GM12878 (cell line): ENCODE results near the gene HOXB1. TPM values are rescaled to one million over a fixed set of nuclear protein-coding genes. Genes with fewer than 3 reads are reported as not detected.

Experiments
- BCL11A ChIP-seq: IDR thresholded peaks from 2 replicates; pipeline ENCODE4 v1.6.1; 2011; ENCODE audit warnings: low read depth, low read length
- BHLHE40 ChIP-seq, 2 experiments: fragments of 450-650 bp in 1 of 2; IDR thresholded peaks; 2 replicates each; pipeline ENCODE4 v1.6.1; 2011 to 2017; ENCODE audit warnings: low read depth in 2 of 2, borderline replicate concordance in 1 of 2, improper control_type of control experiment in 1 of 2, low read length in 1 of 2, mild to moderate bottlenecking in 1 of 2
- CEBPZ ChIP-seq: fragments of 150-350 bp; IDR thresholded peaks from 2 replicates; pipeline ENCODE4 v1.6.1; 2016; ENCODE audit warnings: low read depth, low read length
- DPF2 ChIP-seq: fragments of 450-650 bp; IDR thresholded peaks from 2 replicates; pipeline ENCODE4 v1.6.1; 2017; ENCODE audit warnings: mild to moderate bottlenecking
- FOXK2 ChIP-seq: fragments of 450-650 bp; IDR thresholded peaks from 2 replicates; pipeline ENCODE4 v1.6.1; 2017; ENCODE audit warnings: mild to moderate bottlenecking, moderate library complexity
- GATAD2B ChIP-seq: fragments of 450-650 bp; conservative IDR thresholded peaks from 2 replicates; pipeline ENCODE4 v1.6.1; 2017; ENCODE audit warnings: low read depth, mild to moderate bottlenecking, moderate library complexity
- IKZF1 ChIP-seq: fragments of 450-650 bp; conservative IDR thresholded peaks from 2 replicates; pipeline ENCODE4 v1.6.1; 2017; ENCODE audit warnings: antibody characterized with exemption, mild to moderate bottlenecking
- IRF4 ChIP-seq: IDR thresholded peaks from 2 replicates; pipeline ENCODE4 v1.6.1; 2011; ENCODE audit warnings: low read depth, low read length
- KDM1A ChIP-seq: fragments of 200-600 bp; sonication (generic); IDR thresholded peaks from 2 replicates; pipeline ENCODE4 v1.6.1; 2016; ENCODE audit warnings: borderline replicate concordance
- MEF2B ChIP-seq: fragments of 450-650 bp; IDR thresholded peaks from 2 replicates; pipeline ENCODE4 v1.6.1; 2018; ENCODE audit warnings: mild to moderate bottlenecking, moderate library complexity; ENCODE audit not compliant: partially characterized antibody, poor library complexity, severe bottlenecking
- NFIC ChIP-seq: IDR thresholded peaks from 2 replicates; pipeline ENCODE4 v1.6.1; 2012; ENCODE audit warnings: low read depth, mild to moderate bottlenecking, inconsistent platforms, low read length, moderate library complexity
- SIX5 ChIP-seq: IDR thresholded peaks from 2 replicates; pipeline ENCODE4 v1.6.1; 2011; ENCODE audit warnings: mild to moderate bottlenecking, low read depth, low read length, moderate library complexity; ENCODE audit not compliant: severe bottlenecking
- SP1 ChIP-seq: IDR thresholded peaks from one replicate; pipeline ENCODE4 v1.6.1; 2011; ENCODE audit warnings: low read depth, low read length
- TCF3 ChIP-seq: IDR thresholded peaks from 2 replicates; pipeline ENCODE4 v1.6.1; 2012; ENCODE audit warnings: low read depth, mild to moderate bottlenecking, low read length, borderline replicate concordance; ENCODE audit not compliant: insufficient read depth
- YY1 ChIP-seq: IDR thresholded peaks from 2 replicates; pipeline ENCODE4 v1.6.1; 2011; ENCODE audit warnings: low read depth, mild to moderate bottlenecking, low read length
- ZBTB4 ChIP-seq: fragments of 450-650 bp; formaldehyde crosslinking; IDR thresholded peaks from 2 replicates; pipeline ENCODE4 v1.4.0; 2022; ENCODE audit warnings: mild to moderate bottlenecking, moderate library complexity
- ZBTB40 ChIP-seq: fragments of 450-650 bp; IDR thresholded peaks from 2 replicates; pipeline ENCODE4 v1.6.1; 2016; ENCODE audit warnings: mild to moderate bottlenecking, moderate library complexity, borderline replicate concordance
- ZNF217 ChIP-seq: fragments of 450-650 bp; IDR thresholded peaks from 2 replicates; pipeline ENCODE4 v1.6.1; 2017; ENCODE audit warnings: antibody characterized with exemption, mild to moderate bottlenecking
- polyA plus RNA-seq, 11 experiments: library from polyadenylated mRNA; depleted of rRNA in 4 of 11; unstranded in 6 of 11; stranded (reverse) in 5 of 11; fragments of >200 nt; fragmentation: Nextera tagmentation in 4 of 11; fragmentation: Illumina TruSeq in 1 of 11; extraction: Ambion mirVana in 4 of 11; extraction: Trizol in 1 of 11; gene quantifications; 1 replicate in 1 of 11; 2 replicates in 10 of 11; pipeline versions ENCODE4 v1.2.1 to v1.2.3, GENCODE V29; 2011 to 2016; ENCODE audit warnings: inconsistent platforms in 2 of 11, missing spikeins in 2 of 11, low read depth in 1 of 11
- total RNA-seq, 4 experiments: library from RNA; depleted of rRNA in 3 of 4; stranded (reverse); fragments of >200 nt in 3 of 4; fragmentation: Illumina TruSeq in 1 of 4; extraction: Trizol in 1 of 4; gene quantifications; 2 replicates each; pipeline versions ENCODE4 v1.2.1 to v1.2.3, GENCODE V29; 2013 to 2021

Gene HOXB1
- total and polyA plus RNA-seq, 10 of the 15 experiments (the other 5 are each of a cell fraction or from before 2014, with no cell fraction given) = not detected

GRCh38 chr17:48510761-48511604 is 19.8 kb downstream of the HOXB1 start (continued):
- TF ChIP-seq ZBTB4 (CRISPR knock-in tag) (no peak), YY1 (0 out of 2 replicates have a peak, but pooled peaks have one; percentile 12), IKZF1 (0 out of 2 replicates have a peak, but pooled peaks have one; percentile 21), BHLHE40 (IDR thresholded peaks at IDR 0.05; ENCODE audit: borderline replicate concordance in 1 of 2, low read depth in 2 of 2, low read length in 1 of 2) (0 out of 4 replicates have a peak, but pooled peaks of 1 of the 2 experiments have one; percentile 13), ZNF217 (0 out of 2 replicates have a peak, but pooled peaks have one; percentile 27), TCF3 (0 out of 2 replicates have a peak, but pooled peaks have one; percentile 72), SP1 (peak; percentile 28), GATAD2B (no peak), BCL11A (0 out of 2 replicates have a peak, but pooled peaks have one; percentile 31), KDM1A (no peak), IRF4 (peak; percentile 89), DPF2 (no peak), MEF2B (peak; percentile 61), ZBTB40 (peak; percentile 46; the same call in 1 of the 2 replicates), CEBPZ (no peak), FOXK2 (no peak), NFIC (peak; percentile 84), SIX5 (no peak)
